ENCODE results near the gene TRAK2.

Gene TRAK2

GRCh38 chr2:201466050-201466675 is 14.9 kb upstream of the TRAK2 start:
- Histone ChIP-seq H3K9ac (ENCODE audit: low read length) (no peak overlapping the region), H3K27me3 (ENCODE audit: control insufficient read depth, insufficient read depth, low read length) (no peaks in the 10 kb centered on the region), H3K27ac (ENCODE audit: low read depth, low read length) (peak overlapping the region; percentile 72), H3K4me3 (ENCODE audit: low read length) (no peak overlapping the region), H3K4me1 (ENCODE audit: control insufficient read depth, insufficient read depth, low read length) (peaks cover 3% of the 10 kb centered on the region), H3K36me3 (ENCODE audit: control insufficient read depth, insufficient read depth, low read length) (peaks cover 10% of the 10 kb centered on the region)

DNA sequence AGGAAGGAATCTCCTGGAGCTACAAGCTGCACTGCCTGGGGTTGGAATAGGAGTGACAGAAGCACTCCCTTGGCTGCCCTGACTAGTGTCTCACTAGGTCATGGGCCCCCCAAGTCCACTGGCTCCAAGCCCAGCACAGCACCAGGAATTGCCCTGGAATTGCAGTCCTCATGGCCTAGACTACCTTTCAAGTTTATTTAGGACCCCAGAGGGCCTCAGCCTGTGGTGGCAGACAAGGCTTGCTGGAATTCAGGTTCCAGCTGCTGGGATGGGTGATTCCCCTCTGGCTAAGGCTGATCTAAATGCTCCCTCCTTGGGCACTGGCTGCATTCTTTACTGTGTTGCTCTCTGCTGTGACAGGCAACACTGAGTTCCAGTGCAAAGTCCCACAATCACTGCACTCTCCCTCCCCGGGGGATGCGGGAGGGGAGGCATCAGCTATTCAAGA is 14.3 kb upstream of the TRAK2 start:
- Histone ChIP-seq H3K4me3 (ENCODE audit: low read length) (no peak overlapping the region), H3K4me1 (ENCODE audit: control insufficient read depth, insufficient read depth, low read length) (peaks cover 3% of the 10 kb centered on the region), H3K27me3 (ENCODE audit: control insufficient read depth, insufficient read depth, low read length) (no peaks in the 10 kb centered on the region), H3K36me3 (ENCODE audit: control insufficient read depth, insufficient read depth, low read length) (peaks cover 11% of the 10 kb centered on the region), H3K27ac (ENCODE audit: low read depth, low read length) (peak overlapping the region; percentile 72), H3K9ac (ENCODE audit: low read length) (no peak overlapping the region)

DNA sequence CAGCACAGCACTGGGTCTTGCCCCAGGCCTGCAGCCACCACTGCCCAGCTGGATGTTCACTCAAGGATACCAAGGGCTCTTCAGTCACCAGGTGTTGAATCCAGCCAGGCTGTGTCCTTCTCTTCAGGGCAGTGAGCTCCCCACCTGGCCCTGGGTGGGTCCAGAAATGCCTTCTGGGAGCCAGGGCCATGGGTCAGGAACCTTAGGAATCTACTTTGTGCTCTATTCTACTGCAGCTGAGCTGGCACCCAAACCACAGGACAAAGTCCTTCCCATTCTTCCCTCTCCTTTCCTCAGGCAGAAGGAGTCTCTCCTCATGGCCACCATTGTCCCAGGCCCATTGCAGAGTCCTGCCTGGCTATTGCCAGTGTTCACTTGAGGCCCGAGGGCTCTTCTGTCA is 13.3 kb upstream of the TRAK2 start:
- Histone ChIP-seq H3K9ac (ENCODE audit: low read length) (no peak overlapping the region), H3K27me3 (ENCODE audit: control insufficient read depth, insufficient read depth, low read length) (no peaks in the 10 kb centered on the region), H3K4me1 (ENCODE audit: control insufficient read depth, insufficient read depth, low read length) (peaks cover 3% of the 10 kb centered on the region), H3K4me3 (ENCODE audit: low read length) (no peak overlapping the region), H3K36me3 (ENCODE audit: control insufficient read depth, insufficient read depth, low read length) (peaks cover 10% of the 10 kb centered on the region), H3K27ac (ENCODE audit: low read depth, low read length) (no peak overlapping the region)

DNA sequence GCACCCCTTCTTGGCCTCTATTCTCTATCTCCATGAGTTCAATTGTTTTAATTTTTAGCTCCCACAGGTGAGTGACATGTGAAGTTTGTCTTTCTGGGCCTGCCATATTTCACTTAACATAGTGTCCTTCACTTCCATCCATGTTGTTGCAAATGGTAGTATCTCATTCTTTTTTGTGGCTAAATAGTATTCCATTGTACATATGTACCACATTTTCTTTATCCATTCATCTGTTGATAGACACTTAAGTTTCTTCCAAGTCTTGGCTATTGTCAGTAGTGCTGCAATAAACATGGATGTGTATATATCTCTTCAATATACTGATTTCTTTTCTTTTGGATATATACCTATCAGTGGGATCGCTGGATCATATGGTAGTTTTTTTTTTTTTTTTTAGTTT is 9.3 kb upstream of the TRAK2 start:
- Histone ChIP-seq H3K4me1 (ENCODE audit: control insufficient read depth, insufficient read depth, low read length) (no peaks in the 10 kb centered on the region), H3K27me3 (ENCODE audit: control insufficient read depth, insufficient read depth, low read length) (no peaks in the 10 kb centered on the region), H3K4me3 (ENCODE audit: low read length) (no peak overlapping the region), H3K27ac (ENCODE audit: low read depth, low read length) (no peak overlapping the region), H3K36me3 (ENCODE audit: control insufficient read depth, insufficient read depth, low read length) (peaks cover 16% of the 10 kb centered on the region), H3K9ac (ENCODE audit: low read length) (no peak overlapping the region)

- Histone ChIP-seq H3K9ac (ENCODE audit: low read length) (no peak overlapping the region), H3K36me3 (ENCODE audit: control insufficient read depth, insufficient read depth, low read length) (peaks cover 10% of the 10 kb centered on the region), H3K4me3 (ENCODE audit: low read length) (no peak overlapping the region), H3K27me3 (ENCODE audit: control insufficient read depth, insufficient read depth, low read length) (no peaks in the 10 kb centered on the region), H3K27ac (ENCODE audit: low read depth, low read length) (no peak overlapping the region), H3K4me1 (ENCODE audit: control insufficient read depth, insufficient read depth, low read length) (no peaks in the 10 kb centered on the region)
Measured at GRCh38 chr2:201458381-201458780, 7.1 kb upstream of the TRAK2 start.

GRCh38 chr2:201452922-201453643 is 1.8 kb upstream of the TRAK2 start:
- Histone ChIP-seq H3K27me3 (ENCODE audit: control insufficient read depth, insufficient read depth, low read length) (no peaks in the 10 kb centered on the region), H3K27ac (ENCODE audit: low read depth, low read length) (no peak overlapping the region), H3K4me1 (ENCODE audit: control insufficient read depth, insufficient read depth, low read length) (peaks cover 3% of the 10 kb centered on the region), H3K4me3 (ENCODE audit: low read length) (peak overlapping the region; percentile 93), H3K36me3 (ENCODE audit: control insufficient read depth, insufficient read depth, low read length) (no peaks in the 10 kb centered on the region), H3K9ac (ENCODE audit: low read length) (no peak overlapping the region)

DNA sequence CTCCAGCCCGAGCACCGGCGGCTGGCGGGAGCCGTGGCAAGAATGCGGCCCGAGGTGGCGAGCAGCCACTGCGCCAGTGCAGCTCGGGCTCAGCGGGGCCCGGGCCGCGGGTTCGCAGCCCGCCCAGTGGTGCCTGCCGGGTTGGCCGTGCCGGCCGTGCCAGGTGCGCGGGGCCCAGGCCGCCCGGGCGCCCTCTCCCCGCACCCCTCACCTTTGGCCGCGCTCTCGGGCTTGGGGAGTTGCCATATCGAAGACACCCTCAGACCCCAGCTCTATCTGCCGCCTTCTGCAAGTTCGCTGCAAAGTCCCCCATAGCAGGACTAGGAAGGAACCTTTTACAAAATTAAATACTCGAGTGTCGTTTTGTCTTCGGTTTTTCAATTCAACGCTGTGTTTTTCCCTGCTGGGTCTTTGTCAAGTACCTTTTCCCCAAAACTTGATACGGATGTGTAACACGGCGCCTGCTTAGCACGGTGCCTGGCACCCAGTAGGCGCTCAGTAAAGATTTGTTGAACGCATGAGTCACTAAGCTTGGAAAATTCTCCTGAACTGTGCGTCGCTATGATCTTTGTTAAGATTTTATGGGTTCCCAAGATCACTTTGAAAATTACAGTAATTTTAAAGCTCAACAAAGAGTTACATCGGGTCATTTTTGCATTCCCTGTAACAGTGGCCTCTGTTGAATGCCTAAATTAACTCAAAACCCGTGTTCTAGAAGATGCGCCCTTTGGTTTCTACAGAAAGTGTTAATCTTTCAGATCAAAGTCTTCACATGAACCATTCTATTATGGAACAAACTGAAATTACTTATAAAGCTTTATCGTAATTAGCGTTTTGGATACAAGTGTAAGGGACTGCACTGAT is 1.0 kb upstream of the TRAK2 start:
- no peaks in the 10 kb centered on the region for H3K27me3 ChIP-seq (ENCODE audit: control insufficient read depth, insufficient read depth, low read length)
- peak overlapping the region; percentile 12 for H3K9ac ChIP-seq (ENCODE audit: low read length)
- no peaks in the 10 kb centered on the region for H3K36me3 ChIP-seq (ENCODE audit: control insufficient read depth, insufficient read depth, low read length)
- peaks cover 3% of the 10 kb centered on the region for H3K4me1 ChIP-seq (ENCODE audit: control insufficient read depth, insufficient read depth, low read length)
- peak overlapping the region; percentile 93 for H3K4me3 ChIP-seq (ENCODE audit: low read length)
- peak overlapping the region; percentile 88 for H3K27ac ChIP-seq (ENCODE audit: low read depth, low read length)

DNA sequence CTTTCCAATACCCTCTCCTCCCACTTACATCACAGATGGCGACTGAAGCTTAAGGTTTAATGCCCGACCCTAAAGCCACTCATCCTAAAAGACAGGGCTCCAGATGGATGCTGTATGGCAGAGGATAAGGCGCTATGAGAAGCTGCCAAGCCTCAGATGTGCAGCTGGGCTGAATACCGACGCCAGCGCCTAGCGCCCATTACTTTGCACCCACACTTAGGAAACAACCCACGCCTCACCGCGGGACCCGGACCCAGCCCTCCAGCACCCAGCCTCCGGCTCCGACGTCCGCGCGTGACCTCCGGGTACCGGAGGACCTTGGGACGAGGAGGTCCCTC is 335 bp downstream of the TRAK2 start:
- Histone ChIP-seq H3K4me3 (ENCODE audit: low read length) (peak overlapping the region; percentile 93), H3K36me3 (ENCODE audit: control insufficient read depth, insufficient read depth, low read length) (no peaks in the 10 kb centered on the region), H3K27me3 (ENCODE audit: control insufficient read depth, insufficient read depth, low read length) (no peaks in the 10 kb centered on the region), H3K9ac (ENCODE audit: low read length) (peak overlapping the region; percentile 63), H3K27ac (ENCODE audit: low read depth, low read length) (peak overlapping the region; percentile 88), H3K4me1 (ENCODE audit: control insufficient read depth, insufficient read depth, low read length) (peaks cover 3% of the 10 kb centered on the region)

- H3K4me3 ChIP-seq (ENCODE audit: low read length): no peak overlapping the region
- H3K9ac ChIP-seq (ENCODE audit: low read length): no peak overlapping the region
- no peak overlapping the region for H3K27ac ChIP-seq (ENCODE audit: low read depth, low read length)
- peaks cover 3% of the 10 kb centered on the region for H3K4me1 ChIP-seq (ENCODE audit: control insufficient read depth, insufficient read depth, low read length)
- H3K27me3 ChIP-seq (ENCODE audit: control insufficient read depth, insufficient read depth, low read length): no peaks in the 10 kb centered on the region
- H3K36me3 ChIP-seq (ENCODE audit: control insufficient read depth, insufficient read depth, low read length): no peaks in the 10 kb centered on the region
Measured at GRCh38 chr2:201448701-201449100, 2.6 kb downstream of the TRAK2 start.

DNA sequence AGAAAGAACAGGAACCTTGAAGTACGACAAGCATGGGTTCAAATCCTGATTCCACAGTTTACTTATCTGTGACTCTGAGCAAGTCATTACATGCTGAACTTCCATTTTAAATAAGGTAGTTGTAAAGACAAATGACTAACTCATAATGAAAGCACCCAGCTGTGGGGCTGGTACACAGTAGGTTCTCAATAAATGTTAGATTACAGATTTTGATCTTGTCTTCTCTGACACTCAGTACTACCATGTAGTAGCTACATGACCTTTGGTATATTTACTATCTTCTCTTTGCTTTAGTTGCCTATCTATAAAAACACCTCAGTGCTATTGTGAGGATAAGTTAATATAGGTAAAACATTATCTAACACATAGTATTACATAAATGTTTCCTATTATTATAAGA is 3.2 kb downstream of the TRAK2 start:
- H3K27me3 ChIP-seq (ENCODE audit: control insufficient read depth, insufficient read depth, low read length): no peaks in the 10 kb centered on the region
- no peak overlapping the region for H3K4me3 ChIP-seq (ENCODE audit: low read length)
- H3K4me1 ChIP-seq (ENCODE audit: control insufficient read depth, insufficient read depth, low read length): peaks cover 3% of the 10 kb centered on the region
- no peak overlapping the region for H3K9ac ChIP-seq (ENCODE audit: low read length)
- H3K27ac ChIP-seq (ENCODE audit: low read depth, low read length): no peak overlapping the region
- H3K36me3 ChIP-seq (ENCODE audit: control insufficient read depth, insufficient read depth, low read length): no peaks in the 10 kb centered on the region

GRCh38 chr2:201447086-201447485 is 4.2 kb downstream of the TRAK2 start:
- H3K9ac ChIP-seq (ENCODE audit: low read length): no peak overlapping the region
- H3K27me3 ChIP-seq (ENCODE audit: control insufficient read depth, insufficient read depth, low read length): no peaks in the 10 kb centered on the region
- H3K4me1 ChIP-seq (ENCODE audit: control insufficient read depth, insufficient read depth, low read length): no peaks in the 10 kb centered on the region
- no peak overlapping the region for H3K4me3 ChIP-seq (ENCODE audit: low read length)
- H3K36me3 ChIP-seq (ENCODE audit: control insufficient read depth, insufficient read depth, low read length): no peaks in the 10 kb centered on the region
- no peak overlapping the region for H3K27ac ChIP-seq (ENCODE audit: low read depth, low read length)

GRCh38 chr2:201444746-201445465 is 6.4 kb downstream of the TRAK2 start:
- H3K27ac ChIP-seq (ENCODE audit: low read depth, low read length): no peak overlapping the region
- H3K4me3 ChIP-seq (ENCODE audit: low read length): no peak overlapping the region
- no peaks in the 10 kb centered on the region for H3K27me3 ChIP-seq (ENCODE audit: control insufficient read depth, insufficient read depth, low read length)
- H3K36me3 ChIP-seq (ENCODE audit: control insufficient read depth, insufficient read depth, low read length): no peaks in the 10 kb centered on the region
- no peaks in the 10 kb centered on the region for H3K4me1 ChIP-seq (ENCODE audit: control insufficient read depth, insufficient read depth, low read length)
- H3K9ac ChIP-seq (ENCODE audit: low read length): no peak overlapping the region

Data from rectal smooth muscle tissue (tissue), 1 donor.